IPS-NIHi7 (cell line): ENCODE measurements around the gene ENO3.

ENCODE experiments used
- DNase-seq: peaks from one replicate; pipeline ENCODE4 v3.0.0; 2012; ENCODE audit warnings: mixed read lengths; ENCODE audit errors: extremely low spot score

The ENO3 gene

DNA sequence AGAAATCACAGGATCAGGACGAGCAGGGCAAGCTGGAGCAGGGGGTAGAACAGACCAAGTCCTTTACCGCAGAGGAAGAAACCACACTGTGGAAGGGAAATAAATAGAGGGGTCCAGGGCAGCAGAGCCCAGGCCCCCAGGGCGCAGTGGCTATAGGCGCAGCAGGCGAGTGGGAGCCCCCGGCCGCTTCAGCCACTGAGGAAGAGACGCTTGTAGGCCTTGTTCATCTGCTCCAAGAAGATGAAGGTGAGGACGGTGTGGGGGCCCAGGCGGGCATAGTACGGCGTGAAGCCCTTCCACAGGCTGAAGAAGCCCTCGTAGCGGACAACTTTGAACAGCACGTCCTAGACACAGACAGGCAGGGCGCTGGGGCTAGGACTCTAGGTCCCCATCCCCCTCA lies 13.4 kb upstream of the ENO3 start:
- no peak for DNase-seq

GRCh38 chr17:4938069-4938491 lies 12.8 kb upstream of the ENO3 start:
- no peak for DNase-seq

GRCh38 chr17:4938688-4939545 lies 12.0 kb upstream of the ENO3 start:
- DNase-seq, result no peak

DNA sequence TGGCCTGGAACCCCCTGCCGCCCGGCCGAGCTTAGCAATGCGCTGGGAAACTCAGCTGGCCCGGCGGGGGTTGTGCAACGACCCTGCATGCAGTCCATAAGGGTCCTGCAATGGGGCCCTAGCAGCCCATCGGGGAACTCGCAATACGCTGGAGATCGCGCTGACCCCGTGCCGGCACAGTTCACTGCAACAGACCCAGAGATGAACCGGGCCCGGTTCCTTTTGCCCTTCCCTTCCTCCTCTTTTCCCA lies 11.4 kb upstream of the ENO3 start:
- DNase-seq, result peak; percentile 26

- peak; percentile 96 for DNase-seq
These were observed 10.9 kb upstream of the ENO3 start, which contains the start of the genes RNF167 and SLC25A11 for GRCh38 chr17:4939796-4940554. TSS of gene RNF167 (plus strand) at chr17:4940268. CDS start at chr17:4940910, 642 bp downstream. TSS of gene SLC25A11 (minus strand) at chr17:4940046. CDS start at chr17:4939910, 136 bp downstream.

- peak; percentile 76 for DNase-seq
These were observed 10.2 kb upstream of the ENO3 start for GRCh38 chr17:4940555-4941318.

DNA sequence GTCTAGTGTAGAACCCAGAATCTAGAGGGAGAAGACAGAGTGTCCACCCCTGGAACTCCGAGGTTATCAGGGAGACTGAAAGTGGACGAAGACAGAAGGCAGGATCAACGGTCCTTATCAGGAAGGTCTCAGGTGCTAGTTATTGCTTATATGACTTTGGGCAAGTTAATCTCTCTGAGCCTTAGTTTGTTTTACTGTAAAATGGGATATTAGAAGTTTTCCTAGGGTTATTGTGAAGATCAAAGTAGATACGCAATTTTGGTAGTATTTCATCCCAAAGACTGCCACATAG lies 9.7 kb upstream of the ENO3 start:
- no peak for DNase-seq

DNA sequence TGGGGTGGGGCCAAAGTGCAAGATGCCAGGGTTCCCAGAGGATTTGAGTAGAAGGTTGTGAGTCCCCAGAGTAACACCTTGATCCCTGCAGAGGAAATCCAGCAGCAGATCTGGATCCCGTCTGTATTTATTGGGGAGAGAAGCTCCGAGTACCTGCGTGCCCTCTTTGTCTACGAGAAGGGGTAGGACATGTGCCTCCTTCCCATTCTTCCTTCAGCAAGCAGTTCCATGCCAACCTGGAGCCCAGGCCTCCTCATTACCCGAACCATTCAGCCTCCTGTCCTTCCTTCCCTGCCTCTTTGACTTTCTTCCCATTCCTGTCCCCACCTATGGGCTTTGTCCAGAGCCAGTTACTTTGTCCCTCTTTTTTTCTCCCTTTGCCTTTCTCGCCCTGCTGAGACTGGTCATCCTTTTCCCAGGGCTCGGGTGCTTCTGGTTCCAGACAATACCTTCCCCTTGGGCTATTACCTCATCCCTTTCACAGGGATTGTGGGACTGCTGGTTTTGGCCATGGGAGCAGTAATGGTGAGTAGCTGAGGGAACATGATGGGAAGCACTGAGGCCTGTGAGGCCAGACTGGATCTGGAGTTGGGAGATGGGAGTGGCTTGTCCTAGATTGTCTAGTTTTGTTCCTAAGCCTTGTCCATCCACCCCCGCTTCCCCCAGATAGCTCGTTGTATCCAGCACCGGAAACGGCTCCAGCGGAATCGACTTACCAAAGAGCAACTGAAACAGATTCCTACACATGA lies 8.0 kb upstream of the ENO3 start:
- DNase-seq, result no peak

DNA sequence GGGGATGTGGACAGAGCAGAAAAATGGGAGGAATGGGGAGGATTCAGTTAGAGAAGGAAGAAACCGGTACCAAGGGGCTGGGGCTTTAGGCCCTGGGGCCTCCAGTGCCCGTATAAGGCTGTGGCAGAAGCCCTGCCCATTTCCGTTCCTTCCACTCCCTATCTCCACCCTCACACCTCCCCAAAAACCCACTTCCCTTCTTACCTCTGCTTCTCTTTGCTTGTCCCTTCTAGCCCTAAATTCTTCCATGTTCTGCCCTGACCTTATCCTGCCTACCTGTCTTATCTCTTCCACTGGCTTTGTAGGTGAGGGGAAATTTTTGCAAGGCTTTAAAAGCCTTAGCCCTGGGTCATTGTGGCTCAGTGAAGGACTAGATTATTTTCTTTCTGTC lies 6.8 kb upstream of the ENO3 start:
- DNase-seq, result no peak

DNA sequence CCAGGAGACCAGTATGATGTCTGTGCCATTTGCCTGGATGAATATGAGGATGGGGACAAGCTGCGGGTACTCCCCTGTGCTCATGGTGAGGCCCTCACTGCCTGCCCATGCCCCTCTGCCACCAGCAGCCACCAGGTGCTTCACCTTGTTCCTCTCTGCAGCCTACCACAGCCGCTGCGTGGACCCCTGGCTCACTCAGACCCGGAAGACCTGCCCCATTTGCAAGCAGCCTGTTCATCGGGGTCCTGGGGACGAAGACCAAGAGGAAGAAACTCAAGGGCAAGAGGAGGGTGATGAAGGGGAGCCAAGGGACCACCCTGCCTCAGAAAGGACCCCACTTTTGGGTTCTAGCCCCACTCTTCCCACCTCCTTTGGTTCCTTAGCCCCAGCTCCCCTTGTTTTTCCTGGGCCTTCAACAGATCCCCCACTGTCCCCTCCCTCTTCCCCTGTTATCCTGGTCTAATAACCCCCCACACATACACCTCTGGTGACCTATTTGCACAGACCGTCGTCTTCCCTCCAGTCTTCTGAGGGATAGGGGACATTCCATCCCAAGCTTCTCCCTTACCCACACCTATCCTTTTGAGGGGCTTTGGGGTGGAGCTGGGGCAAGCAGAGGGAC lies 6.3 kb upstream of the ENO3 start:
- no peak for DNase-seq

DNA sequence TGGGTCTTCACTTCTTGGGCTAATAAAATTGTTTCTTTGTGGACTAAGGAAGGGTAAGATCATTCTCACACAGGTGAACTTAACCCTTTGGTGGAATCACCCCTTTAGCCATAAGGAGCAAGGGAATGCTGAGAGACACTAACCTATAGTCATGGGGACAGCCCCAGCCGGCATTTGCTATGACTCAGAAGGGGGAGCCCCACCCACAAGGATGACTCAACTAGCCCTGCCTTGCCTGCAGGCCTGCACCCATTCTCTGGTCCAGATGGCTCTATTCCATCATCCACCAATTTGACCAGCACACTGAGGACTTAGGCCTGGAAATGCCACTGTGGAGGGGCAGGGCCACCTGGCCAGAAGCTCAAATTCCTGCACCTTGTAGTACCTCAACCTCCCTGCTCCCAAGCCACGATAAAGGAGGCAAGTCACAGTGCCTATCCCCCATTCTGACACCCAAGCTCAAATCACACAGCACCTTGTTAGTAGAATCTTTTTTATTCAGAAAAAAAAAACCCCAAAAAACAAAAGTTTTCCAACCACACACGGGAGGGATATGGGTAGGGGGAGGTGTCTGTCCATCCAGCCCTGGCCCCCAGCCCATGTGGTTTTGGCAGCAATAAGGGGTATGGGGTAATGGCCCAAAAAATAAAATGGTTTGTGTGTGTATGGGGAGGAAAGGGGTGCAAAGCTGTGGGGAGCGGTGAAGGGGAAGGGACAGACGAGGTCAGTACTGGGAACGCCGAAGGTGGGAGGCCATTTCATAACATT lies 5.6 kb upstream of the ENO3 start:
- DNase-seq, result peak; percentile 43

DNA sequence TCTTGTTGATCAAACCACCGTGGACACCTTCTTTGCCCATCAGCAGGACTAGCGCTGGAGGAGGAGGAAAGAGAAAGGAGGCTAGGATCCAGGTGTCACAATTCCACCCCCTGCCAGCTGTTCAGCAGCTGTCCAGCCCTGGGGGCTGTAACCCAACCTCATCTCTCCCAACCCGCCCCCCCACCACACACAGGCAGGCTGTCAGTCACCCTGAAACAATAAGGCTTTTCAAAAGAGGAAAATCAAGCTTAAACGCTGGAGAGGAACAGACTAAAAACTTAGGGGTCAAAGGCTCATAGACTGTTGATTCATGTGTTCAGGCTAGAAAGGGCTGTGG lies 5.0 kb upstream of the ENO3 start:
- DNase-seq, result no peak

- DNase-seq, result no peak
These were observed 4.5 kb upstream of the ENO3 start for GRCh38 chr17:4946312-4946976.

DNA sequence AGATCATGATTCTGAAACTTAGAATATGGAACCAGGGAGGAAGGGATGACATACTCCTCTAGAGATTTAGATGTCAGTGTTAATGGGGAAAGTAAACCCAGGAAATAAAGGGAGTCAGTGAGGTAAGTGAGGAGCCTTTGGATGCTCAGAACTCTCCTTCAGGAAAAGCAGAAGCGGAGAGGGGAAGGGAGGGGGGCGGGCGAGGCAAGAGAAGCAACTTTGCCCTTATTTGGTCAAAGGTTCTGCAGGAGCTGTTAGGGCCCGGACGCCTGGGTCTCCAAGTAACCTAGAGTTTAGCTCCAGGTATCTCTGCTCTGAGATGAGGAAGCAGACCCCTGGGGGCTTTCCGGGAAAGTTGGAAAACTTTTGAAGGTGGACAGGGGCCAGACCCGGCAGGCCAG lies 3.9 kb upstream of the ENO3 start:
- no peak for DNase-seq

DNA sequence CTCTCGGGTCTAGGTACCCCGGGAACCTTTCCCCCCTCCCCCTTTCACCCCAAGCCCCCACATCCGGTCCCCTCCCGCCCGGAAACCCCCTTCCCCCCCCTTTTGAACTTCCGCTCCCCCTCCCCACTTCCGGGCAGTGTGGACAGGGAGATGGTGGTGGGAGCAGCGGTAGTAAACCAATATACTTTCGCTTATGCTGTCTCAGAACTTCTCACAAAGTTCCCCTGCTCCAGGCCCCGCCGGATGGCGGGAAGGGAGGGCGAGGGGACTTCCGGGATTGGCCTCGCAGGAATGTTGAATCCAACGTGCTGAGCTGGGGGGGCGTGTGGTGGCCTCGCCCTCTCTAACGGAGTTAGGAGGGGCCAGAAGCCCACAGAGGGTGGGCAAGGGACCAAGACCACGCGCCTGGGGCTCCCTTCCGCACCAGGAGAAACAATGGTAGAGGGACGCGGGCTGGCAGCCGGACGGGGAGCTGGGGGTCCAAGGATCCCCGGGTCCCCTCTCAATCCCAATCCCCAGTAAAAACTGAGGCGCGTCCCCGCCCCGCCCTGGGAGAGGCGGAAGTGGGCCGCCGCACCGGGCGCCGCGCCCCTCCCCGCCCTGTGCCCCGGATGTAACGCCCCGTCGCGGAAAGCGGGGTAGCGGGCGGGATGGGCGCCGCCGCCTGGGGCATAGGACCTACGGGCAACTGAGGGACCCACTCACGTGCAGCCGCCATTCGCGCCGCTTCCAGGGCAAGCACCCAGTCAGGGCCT lies 3.3 kb upstream of the ENO3 start:
- DNase-seq, result peak; percentile 51

- peak; percentile 78 for DNase-seq
These were observed 2.6 kb upstream of the ENO3 start, which contains the start of gene PFN1 for GRCh38 chr17:4948166-4948930. TSS of gene PFN1 (minus strand) at chr17:4948530. CDS start at chr17:4948394, 136 bp downstream.

DNA sequence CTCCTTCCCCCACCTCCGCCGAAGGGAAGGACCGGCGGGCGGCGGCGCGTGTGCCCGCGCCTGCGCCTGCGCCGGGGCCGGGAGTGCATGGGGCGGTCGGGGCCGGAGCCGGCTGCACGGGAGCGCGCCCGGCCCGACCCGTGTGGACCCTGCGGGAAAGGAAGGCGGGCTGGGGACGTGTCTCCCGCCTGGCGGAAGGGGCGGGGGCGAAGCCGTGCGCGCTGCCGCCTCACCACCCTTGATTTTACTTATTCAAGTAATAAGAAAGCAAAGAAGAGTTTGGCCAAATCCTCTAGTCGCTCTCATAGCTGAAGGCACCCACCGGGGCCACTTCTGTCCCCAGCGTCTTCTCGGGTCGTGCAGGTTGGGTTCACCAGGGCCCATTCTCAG lies 2.0 kb upstream of the ENO3 start:
- DNase-seq, result peak; percentile 86

GRCh38 chr17:4949321-4950074 lies 1.4 kb upstream of the ENO3 start:
- DNase-seq, result peak; percentile 80
